ENCODE data around the gene CD44. TPM values are rescaled to one million over a fixed set of nuclear protein-coding genes. Genes with fewer than 3 reads are reported as not detected.

The CD44 gene
- polyA plus RNA-seq, 2 of the 4 experiments (the other 2 are of a cell fraction): 309 to 585 TPM

- no peak for ATAC-seq
- no peaks in the 10 kb centered on the region for H3K9me3 ChIP-seq
- WGBS (ENCODE audit: missing lambda C conversion rate): 73% methylated on average over 2 of the region's 2 CpGs
These were observed 104.8 kb downstream of the CD44 start for GRCh38 chr11:35243774-35244173.

GRCh38 chr11:35245056-35245455, 106.1 kb downstream of the CD44 start:
- TF ChIP-seq EHF (CRISPR knock-in tag; IDR thresholded peaks at IDR 0.05) (no peak), MAZ (IDR thresholded peaks at IDR 0.05; ENCODE audit: borderline replicate concordance, low read depth, low read length) (no peak), RAD21 (conservative IDR thresholded peaks at IDR 0.05 in 1 of 2, IDR thresholded peaks at IDR 0.05 in 1 of 2) (no peak)
- Histone ChIP-seq H3K4me3 (no peak overlapping the region), H3K9me3 (no peaks in the 10 kb centered on the region), H3K4me2 (no peak overlapping the region), H3K4me1 (no peaks in the 10 kb centered on the region), H3K27ac (no peak overlapping the region)
- CTCF ChIA-PET: interaction anchor here (0.8 to 2.1 kb wide), 2 partner anchors 18 to 147 kb away, joined by 3 to 7 read pairs; no protein-coding TSS in a partner anchor
- FAIRE-seq (no peak), DNase-seq (ENCODE audit: low read depth in 1 of 2, low spot score in 1 of 2) (no peak), ATAC-seq (no peak)
- POLR2A ChIA-PET: no interaction called here
- WGBS (ENCODE audit: missing lambda C conversion rate): 71% methylated on average over 4 of the region's 4 CpGs

More at GRCh38 chr11:35243774-35244173, 104.8 kb downstream of the CD44 start:
- TF ChIP-seq EP300 (IDR thresholded peaks at IDR 0.05) (no peak), ZFP36 (IDR thresholded peaks at IDR 0.05; ENCODE audit: borderline replicate concordance, partially characterized antibody) (no peak), CEBPB (IDR thresholded peaks at IDR 0.05) (no peak)
- TF ChIP-seq, protein P1, sequence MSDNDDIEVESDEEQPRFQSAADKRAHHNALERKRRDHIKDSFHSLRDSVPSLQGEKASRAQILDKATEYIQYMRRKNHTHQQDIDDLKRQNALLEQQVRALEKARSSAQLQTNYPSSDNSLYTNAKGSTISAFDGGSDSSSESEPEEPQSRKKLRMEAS (IDR thresholded peaks at IDR 0.05): no peak
- FAIRE-seq (no peak), DNase-seq (ENCODE audit: low read depth in 1 of 2, low spot score in 1 of 2) (no peak)
- POLR2A ChIA-PET: no interaction called here
- H3K4me2 ChIP-seq: no peak overlapping the region
- H3K4me1 ChIP-seq: no peaks in the 10 kb centered on the region
- H3K27ac ChIP-seq: no peak overlapping the region
- H3K4me3 ChIP-seq: no peak overlapping the region
- CTCF ChIA-PET: interaction anchor here (0.9 kb wide), 2 partner anchors 148 to 317 kb away, joined by 3 read pairs; no protein-coding TSS in a partner anchor

DNA sequence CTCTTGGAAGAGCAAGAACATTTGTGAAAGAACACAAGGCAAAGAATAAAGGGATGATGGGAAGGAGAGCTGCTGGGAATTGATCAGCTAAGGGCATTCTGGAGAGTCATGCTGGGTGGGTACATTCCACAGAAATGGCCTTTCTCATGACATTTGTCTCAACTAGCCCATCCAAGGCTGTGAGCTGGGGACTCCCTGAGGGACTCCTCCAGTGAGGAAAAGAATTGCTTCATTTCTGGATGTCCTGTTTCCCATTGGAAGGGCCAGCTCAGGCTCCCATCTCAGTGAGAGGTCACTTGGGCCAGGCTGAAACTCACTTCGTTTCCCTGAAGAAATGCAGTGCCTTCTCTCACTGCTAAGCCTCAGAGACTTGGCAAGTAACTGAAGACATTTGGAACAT, 106.8 kb downstream of the CD44 start:
- 38% methylated on average over 1 of the region's 1 CpG for WGBS (ENCODE audit: missing lambda C conversion rate)

DNA sequence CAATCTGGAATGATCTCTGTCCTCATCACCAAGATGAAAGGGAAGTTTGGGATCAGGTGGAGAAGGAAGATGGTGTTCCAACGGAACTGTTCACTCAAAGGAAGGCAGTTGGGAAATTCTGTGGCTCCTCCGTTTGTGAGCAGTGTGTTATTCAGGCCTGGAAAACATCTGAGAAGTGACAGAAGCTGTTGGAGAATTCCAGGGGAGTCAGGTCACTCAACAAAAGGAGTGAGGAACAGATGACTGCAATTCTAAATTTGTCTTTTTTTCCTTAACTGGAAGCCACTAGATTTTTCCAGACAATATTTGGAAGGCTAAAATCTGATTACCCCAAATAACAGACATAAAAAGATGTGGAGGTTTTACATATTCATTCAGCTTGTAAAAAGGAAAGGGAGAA, 107.8 kb downstream of the CD44 start:
- no peak overlapping the region for H3K27ac ChIP-seq
- H3K4me2 ChIP-seq: no peak overlapping the region
- CTCF ChIA-PET: interaction anchor here (1.2 to 2.1 kb wide), 3 partner anchors 9 to 145 kb away, joined by 3 to 7 read pairs (median 3); no protein-coding TSS in a partner anchor
- no peaks in the 10 kb centered on the region for H3K4me1 ChIP-seq
- 19% methylated on average over 2 of the region's 2 CpGs for WGBS (ENCODE audit: missing lambda C conversion rate)
- TF ChIP-seq RARB (CRISPR knock-in tag; IDR thresholded peaks at IDR 0.05) (no peak), EP300 (IDR thresholded peaks at IDR 0.05) (no peak), E2F6 (IDR thresholded peaks at IDR 0.05; ENCODE audit: borderline replicate concordance, low read depth) (no peak), JUN (IDR thresholded peaks at IDR 0.05) (no peak), HMGXB4 (CRISPR knock-in tag; IDR thresholded peaks at IDR 0.05; ENCODE audit: borderline replicate concordance) (no peak)
- DNase-seq (ENCODE audit: low read depth in 1 of 2, low spot score in 1 of 2) (no peak), ATAC-seq (no peak), FAIRE-seq (no peak)
- no peaks in the 10 kb centered on the region for H3K9me3 ChIP-seq
- H3K4me3 ChIP-seq: no peak overlapping the region
- POLR2A ChIA-PET: no interaction called here

More for the DNA sequence above, 106.8 kb downstream of the CD44 start:
- CTCF ChIA-PET: interaction anchor here (1.1 to 2.1 kb wide), 4 partner anchors 8 to 146 kb away, joined by 3 to 7 read pairs (median 4); no protein-coding TSS in a partner anchor
- POLR2A ChIA-PET: no interaction called here
- Histone ChIP-seq H3K27ac (no peak overlapping the region), H3K9me3 (no peaks in the 10 kb centered on the region), H3K4me2 (no peak overlapping the region), H3K4me1 (no peaks in the 10 kb centered on the region), H3K4me3 (no peak overlapping the region)
- ATAC-seq (no peak), FAIRE-seq (no peak), DNase-seq (ENCODE audit: low read depth in 1 of 2, low spot score in 1 of 2) (no peak)
- TF ChIP-seq EHF (CRISPR knock-in tag; IDR thresholded peaks at IDR 0.05) (no peak), JUNB (IDR thresholded peaks at IDR 0.05) (no peak), NFE2L2 (conservative IDR thresholded peaks at IDR 0.05; ENCODE audit: low read length) (no peak), RNF2 (IDR thresholded peaks at IDR 0.05; ENCODE audit: borderline replicate concordance, low read depth) (no peak), BHLHE40 (IDR thresholded peaks at IDR 0.05; ENCODE audit: low read depth, low read length) (no peak), RAD21 (conservative IDR thresholded peaks at IDR 0.05 in 1 of 2, IDR thresholded peaks at IDR 0.05 in 1 of 2) (no peak)

All from A549 (cell line).